Measurements from ENCODE around the gene GALNT13.
"Not testable (repeated sequence)": the region's sequence is repeated elsewhere in the genome, so short reads cannot be mapped to it uniquely, and the experiment has no call there.

Gene GALNT13

GRCh38 chr2:154443919-154444318, 572.2 kb downstream of the GALNT13 start:
- H3K4me3 ChIP-seq (ENCODE audit: low read length) = no peak overlapping the region
- DNase-seq (ENCODE audit: low read depth, low spot score) = no peak

DNA sequence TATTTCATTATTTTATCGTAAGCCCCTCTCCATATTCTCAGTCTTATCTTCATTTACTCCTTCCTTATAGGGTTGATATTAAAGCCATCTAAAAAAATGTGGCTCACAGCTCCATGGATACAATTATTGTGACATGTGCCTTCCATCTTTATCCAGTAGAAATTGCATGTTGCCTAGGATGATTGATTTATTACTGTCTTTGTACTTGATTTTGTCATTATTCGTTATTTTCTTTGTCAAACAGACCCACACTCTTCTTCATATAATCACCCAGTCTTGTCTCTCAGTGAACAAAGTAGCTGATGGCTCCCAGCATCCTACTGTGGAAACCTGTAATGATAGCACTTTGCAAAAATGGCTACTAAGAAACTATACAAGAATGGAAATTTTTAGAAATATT, 574.6 kb downstream of the GALNT13 start:
- DNase-seq (ENCODE audit: low read depth, low spot score) = no peak
- no peak overlapping the region for H3K4me3 ChIP-seq (ENCODE audit: low read length)

DNA sequence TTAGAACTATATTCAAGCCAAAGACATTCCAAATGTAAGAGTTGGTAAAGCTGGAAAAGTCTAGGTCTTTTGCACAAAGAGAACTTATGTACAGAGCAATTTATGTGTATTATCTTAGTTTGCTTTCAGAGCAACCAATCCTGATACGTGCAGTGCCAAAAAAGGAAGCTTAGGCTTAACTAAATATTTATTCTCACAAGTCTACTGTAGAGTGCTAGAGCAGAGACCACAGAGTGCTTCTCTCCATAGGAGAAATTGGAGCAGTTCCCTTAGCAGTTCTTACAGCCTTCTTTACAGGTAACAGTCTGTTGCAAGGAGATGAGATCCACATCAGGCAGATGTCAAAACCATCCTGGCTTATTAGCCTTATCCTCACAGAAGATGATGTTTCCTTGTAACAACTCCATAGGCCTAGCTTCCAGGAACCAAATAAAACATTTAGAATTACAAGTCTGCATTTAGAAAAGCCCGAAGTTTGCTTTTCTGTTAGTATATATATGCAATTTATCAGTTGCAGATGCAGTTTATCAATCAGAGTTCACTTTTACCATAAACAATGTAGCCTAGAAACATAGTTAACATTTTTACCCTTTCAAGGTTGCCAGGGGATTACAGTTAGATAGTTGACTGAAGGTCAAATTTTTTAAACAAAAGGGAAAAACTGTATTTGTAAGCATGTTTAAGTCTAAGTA, 576.2 kb downstream of the GALNT13 start:
- DNase-seq (ENCODE audit: low read depth, low spot score) = no peak
- H3K4me3 ChIP-seq (ENCODE audit: low read length) = no peak overlapping the region

DNA sequence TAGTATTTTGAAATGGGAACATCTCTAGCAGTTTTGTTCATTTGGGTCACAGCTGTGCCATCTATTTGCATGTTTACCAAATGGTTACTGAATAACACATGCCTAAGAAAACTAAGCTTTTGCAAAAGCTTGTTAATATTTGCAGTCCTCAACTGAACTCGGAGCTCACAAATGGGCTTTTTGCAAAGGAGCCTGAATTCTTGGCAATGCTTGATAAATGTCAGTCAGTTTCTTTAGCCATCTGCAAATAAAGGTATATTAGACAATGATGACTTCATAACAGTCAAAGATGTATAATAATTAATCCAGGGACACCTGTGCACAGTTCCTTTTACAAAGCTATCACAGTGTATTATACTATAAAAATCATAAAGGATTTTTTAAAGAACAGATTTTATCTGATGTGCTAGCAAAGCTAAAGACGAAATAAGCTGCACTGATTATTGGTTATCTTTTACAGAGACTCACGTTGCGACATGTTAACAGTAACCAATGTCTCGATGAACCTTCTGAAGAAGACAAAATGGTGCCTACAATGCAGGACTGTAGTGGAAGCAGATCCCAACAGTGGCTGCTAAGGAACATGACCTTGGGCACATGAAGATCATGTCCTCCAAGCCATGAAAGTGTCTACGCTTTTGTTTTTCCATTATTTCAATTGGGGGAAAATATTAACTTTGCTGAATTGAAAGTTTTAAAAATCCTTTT, 578.4 kb downstream of the GALNT13 start:
- no peak for DNase-seq (ENCODE audit: low read depth, low spot score)
- H3K4me3 ChIP-seq (ENCODE audit: low read length) = no peak overlapping the region

DNA sequence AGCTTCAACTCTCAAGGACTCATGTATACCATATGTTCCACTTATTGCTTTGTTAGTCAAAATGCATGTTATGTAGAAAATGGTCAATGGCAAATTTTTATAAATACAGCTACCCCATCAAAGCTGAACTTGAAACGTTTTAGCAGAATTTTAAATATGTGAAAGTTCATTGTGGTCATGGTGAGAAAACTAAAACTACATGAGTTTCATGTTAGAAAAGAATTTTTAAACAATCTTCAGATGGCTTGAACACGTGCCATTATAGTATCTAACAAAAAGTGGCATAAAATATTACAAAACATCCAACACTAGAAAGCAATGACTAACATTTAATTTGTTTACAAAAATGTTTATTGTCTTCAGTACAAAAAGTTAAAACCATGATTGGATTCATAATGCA, 580.7 kb downstream of the GALNT13 start:
- no peak for DNase-seq (ENCODE audit: low read depth, low spot score)
- no peak overlapping the region for H3K4me3 ChIP-seq (ENCODE audit: low read length)

- H3K4me3 ChIP-seq (ENCODE audit: low read length) = no peak overlapping the region
- peak; percentile 7 for DNase-seq (ENCODE audit: low read depth, low spot score)
Observed at GRCh38 chr2:154452906-154453493, 581.3 kb downstream of the GALNT13 start.

- no peak overlapping the region for H3K4me3 ChIP-seq (ENCODE audit: low read length)
- DNase-seq (ENCODE audit: low read depth, low spot score) = no peak
Observed at GRCh38 chr2:154455166-154455565, 583.4 kb downstream of the GALNT13 start.

GRCh38 chr2:154455866-154456265, 584.1 kb downstream of the GALNT13 start:
- H3K4me3 ChIP-seq (ENCODE audit: low read length) = no peak overlapping the region

GRCh38 chr2:154457286-154457685, 585.6 kb downstream of the GALNT13 start:
- no peak for DNase-seq (ENCODE audit: low read depth, low spot score)

More at GRCh38 chr2:154455866-154456265, 584.1 kb downstream of the GALNT13 start:
- no peak for DNase-seq (ENCODE audit: low read depth, low spot score)

DNA sequence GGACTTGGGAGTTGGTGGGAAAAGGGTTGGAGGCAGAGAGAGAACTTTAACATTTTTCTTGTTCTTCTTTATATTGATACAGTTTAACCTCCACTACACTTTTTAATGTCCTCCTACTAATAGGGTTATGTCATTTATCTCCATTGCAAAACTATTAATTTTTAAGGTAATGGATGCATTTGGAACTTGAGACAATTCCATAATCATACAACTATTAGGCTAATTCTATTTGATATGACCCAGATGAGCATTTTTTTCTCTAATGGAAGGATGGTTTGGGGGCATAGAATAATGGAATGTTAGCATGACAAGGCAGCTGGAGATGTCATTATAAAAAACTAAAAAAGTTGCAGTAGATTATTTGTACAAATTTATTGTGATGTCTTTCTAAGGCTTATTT, 587.6 kb downstream of the GALNT13 start:
- DNase-seq (ENCODE audit: low read depth, low spot score) = no peak
- no peak overlapping the region for H3K4me3 ChIP-seq (ENCODE audit: low read length)

More at GRCh38 chr2:154457286-154457685, 585.6 kb downstream of the GALNT13 start:
- H3K4me3 ChIP-seq (ENCODE audit: low read length) = no peak overlapping the region

- H3K4me3 ChIP-seq (ENCODE audit: low read length) = no peak overlapping the region
Observed at GRCh38 chr2:154462634-154463033, 590.9 kb downstream of the GALNT13 start.

DNA sequence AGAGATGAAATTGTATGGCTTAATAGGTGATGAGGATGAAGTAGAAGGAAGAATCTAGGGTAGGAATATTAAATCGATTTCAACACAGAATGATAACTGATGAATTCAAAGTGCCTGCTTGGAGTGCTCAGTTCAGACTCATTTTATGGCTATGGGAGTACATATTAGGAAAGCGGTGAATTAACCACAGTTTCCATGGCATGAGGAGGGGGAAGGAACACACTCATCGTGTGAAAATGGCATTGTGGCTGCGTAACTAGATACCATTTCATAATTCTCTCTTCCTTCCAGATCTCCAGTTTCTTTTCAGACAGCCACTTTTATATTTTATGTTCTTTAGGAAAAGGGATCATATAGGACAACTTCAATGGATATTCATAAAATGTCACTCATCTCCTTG, 594.5 kb downstream of the GALNT13 start:
- H3K4me3 ChIP-seq (ENCODE audit: low read length) = no peak overlapping the region
- no peak for DNase-seq (ENCODE audit: low read depth, low spot score)

More at GRCh38 chr2:154462634-154463033, 590.9 kb downstream of the GALNT13 start:
- no peak for DNase-seq (ENCODE audit: low read depth, low spot score)

- no peak overlapping the region for H3K4me3 ChIP-seq (ENCODE audit: low read length)
- DNase-seq (ENCODE audit: low read depth, low spot score) = no peak
Observed at GRCh38 chr2:154470376-154470775, 598.7 kb downstream of the GALNT13 start.

- DNase-seq (ENCODE audit: low read depth, low spot score); H3K4me3 ChIP-seq (ENCODE audit: low read length): not testable (repeated sequence)
Observed at GRCh38 chr2:154471492-154471891, 599.8 kb downstream of the GALNT13 start.

DNA sequence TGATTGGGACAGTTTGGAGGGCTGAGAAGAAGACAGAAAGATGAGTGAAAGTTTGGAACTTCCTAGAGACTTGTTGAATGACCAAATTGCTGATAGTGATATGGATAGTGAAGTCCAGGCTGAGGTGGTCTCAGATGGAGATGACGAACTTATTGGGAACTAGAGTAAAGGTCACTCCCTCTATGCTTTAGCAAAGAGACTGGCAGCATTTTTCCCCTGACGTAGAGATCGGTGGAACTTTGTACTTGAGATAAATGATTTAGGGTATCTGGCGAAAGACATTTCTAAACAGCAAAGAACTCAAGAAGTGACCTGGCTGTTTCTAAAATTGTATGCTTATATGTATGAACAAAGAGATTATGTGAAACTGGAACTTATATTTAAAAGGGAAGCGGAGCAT, 605.6 kb downstream of the GALNT13 start:
- no peak overlapping the region for H3K4me3 ChIP-seq (ENCODE audit: low read length)
- no peak for DNase-seq (ENCODE audit: low read depth, low spot score)

DNA sequence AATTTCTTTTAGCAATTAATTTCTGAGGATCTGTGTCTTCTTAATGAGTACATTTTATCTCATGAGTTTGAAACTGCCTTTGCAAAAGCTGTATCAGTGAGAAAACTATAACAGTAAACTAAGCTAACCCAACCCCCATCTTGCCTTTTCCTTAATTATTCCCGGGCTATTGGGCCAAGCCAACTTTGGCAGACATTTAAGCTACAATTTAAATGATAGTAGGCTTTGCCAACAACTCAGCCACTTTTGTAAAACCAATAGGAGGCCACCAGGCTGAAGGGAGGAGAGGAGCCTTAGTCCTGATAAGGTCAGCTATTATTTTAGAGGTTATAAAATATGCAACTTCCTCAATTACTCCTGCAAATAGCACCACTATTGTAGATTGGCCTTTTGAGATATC, 608.8 kb downstream of the GALNT13 start:
- no peak for DNase-seq (ENCODE audit: low read depth, low spot score)
- no peak overlapping the region for H3K4me3 ChIP-seq (ENCODE audit: low read length)

GRCh38 chr2:154481336-154481735, 609.6 kb downstream of the GALNT13 start:
- no peak overlapping the region for H3K4me3 ChIP-seq (ENCODE audit: low read length)
- no peak for DNase-seq (ENCODE audit: low read depth, low spot score)

DNA sequence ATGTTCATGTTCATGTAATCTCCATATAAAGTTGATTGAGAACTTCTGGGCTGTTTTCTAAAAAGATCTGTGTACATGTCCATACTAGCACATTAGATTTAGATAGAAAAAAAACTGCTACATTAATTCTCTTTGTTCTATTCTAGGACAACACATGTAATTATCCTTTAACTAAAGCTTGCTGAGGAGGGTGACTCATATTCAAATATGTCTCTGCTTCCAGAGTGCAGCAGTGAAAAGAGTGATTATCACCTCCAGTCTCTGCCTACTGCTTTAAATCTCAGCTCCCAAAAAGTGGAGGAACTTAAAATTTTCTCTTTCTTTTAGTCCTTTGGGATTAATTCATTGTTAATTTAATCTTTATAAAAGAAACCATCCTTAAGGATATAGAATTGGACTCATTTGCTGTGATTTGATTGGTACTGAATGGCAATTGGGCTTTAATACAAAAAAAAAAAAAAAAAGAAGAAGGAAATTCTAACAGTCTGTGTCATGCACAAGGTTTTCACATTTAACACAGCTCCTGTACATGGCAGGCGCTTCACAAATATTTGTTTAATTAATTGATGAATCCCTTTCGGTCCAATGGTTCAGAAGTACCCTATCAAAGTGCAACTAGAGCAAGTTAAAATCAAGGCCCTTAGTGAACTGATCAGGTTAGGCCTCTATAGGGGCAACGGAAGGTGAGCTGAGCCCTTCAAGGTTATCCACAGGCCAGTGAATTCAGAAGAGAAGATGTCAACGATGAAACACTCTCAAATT, 612.8 kb downstream of the GALNT13 start:
- no peak overlapping the region for H3K4me3 ChIP-seq (ENCODE audit: low read length)
- DNase-seq (ENCODE audit: low read depth, low spot score) = no peak

- no peak overlapping the region for H3K4me3 ChIP-seq (ENCODE audit: low read length)
- DNase-seq (ENCODE audit: low read depth, low spot score) = no peak
Observed at GRCh38 chr2:154488801-154489200, 617.1 kb downstream of the GALNT13 start.
